ENCODE measurements around the gene SAMD13. TPM values are rescaled to one million over a fixed set of nuclear protein-coding genes. Genes with fewer than 3 reads are reported as not detected.

Gene SAMD13
- total RNA-seq, 2 experiments from 2014 or later = not detected

GRCh38 chr1:84291882-84292655, 9.4 kb upstream of the SAMD13 start:
- H3K9me3 ChIP-seq (ENCODE audit: control insufficient read depth in 1 of 2, insufficient read depth in 1 of 2, low read length in 2 of 2) = peaks cover 0 to 10% of the 10 kb centered on the region in 2 experiments
- Mint-ChIP-seq H3K36me3 (ENCODE audit: low read depth) (no peaks in the 10 kb centered on the region), H3K4me3 (no peak overlapping the region), H3K27me3 (peaks cover 5% of the 10 kb centered on the region), H3K27ac (no peak overlapping the region), H3K4me1 (ENCODE audit: low read depth) (no peaks in the 10 kb centered on the region), H3K9me3 (peaks cover 2% of the 10 kb centered on the region)
- ChIA-PET POLR2A (no interaction called here), CTCF (no interaction called here)
- no peaks in the 10 kb centered on the region for H3K4me1 ChIP-seq (ENCODE audit: insufficient read depth, low read length)
- no peak for TF ChIP-seq CTCF (IDR thresholded peaks at IDR 0.05)
- H3K36me3 ChIP-seq (ENCODE audit: insufficient read depth, low read length) = no peaks in the 10 kb centered on the region
- intact Hi-C loops (cut with DNase I, micrococcal nuclease) = loop anchor here in 1 of 2 experiments (10.0 kb wide), 1 partner anchor 643 kb away; no protein-coding TSS in a partner anchor
- H3K27ac ChIP-seq (ENCODE audit: low read depth in 1 of 2, low read length in 2 of 2) = no peak overlapping the region
- DNase-seq (no peak), ATAC-seq (ENCODE audit: poor library complexity) (no peak)
- H3K27me3 ChIP-seq (ENCODE audit: control insufficient read depth in 1 of 2, insufficient read depth in 2 of 2, low read length in 2 of 2) = peaks cover 0 to 4% of the 10 kb centered on the region in 2 experiments
- no peak overlapping the region for H3K4me3 ChIP-seq (ENCODE audit: low read length)

- Histone ChIP-seq H3K9me3 (ENCODE audit: control insufficient read depth in 1 of 2, insufficient read depth in 1 of 2, low read length in 2 of 2) (no peaks in the 10 kb centered on the region), H3K27ac (ENCODE audit: low read depth in 1 of 2, low read length in 2 of 2) (no peak overlapping the region), H3K4me3 (ENCODE audit: low read length) (no peak overlapping the region), H3K27me3 (ENCODE audit: control insufficient read depth in 1 of 2, insufficient read depth in 2 of 2, low read length in 2 of 2) (peaks cover 0 to 4% of the 10 kb centered on the region in 2 experiments), H3K4me1 (ENCODE audit: insufficient read depth, low read length) (peaks cover 12% of the 10 kb centered on the region), H3K36me3 (ENCODE audit: insufficient read depth, low read length) (no peaks in the 10 kb centered on the region)
- no peak for ATAC-seq (ENCODE audit: poor library complexity)
- Mint-ChIP-seq H3K9me3 (no peaks in the 10 kb centered on the region), H3K27me3 (peaks cover 5% of the 10 kb centered on the region), H3K4me3 (no peak overlapping the region), H3K4me1 (ENCODE audit: low read depth) (peaks cover 9% of the 10 kb centered on the region), H3K36me3 (ENCODE audit: low read depth) (no peaks in the 10 kb centered on the region), H3K27ac (no peak overlapping the region)
- TF ChIP-seq CTCF (IDR thresholded peaks at IDR 0.05) = no peak
- ChIA-PET CTCF (no interaction called here), POLR2A (no interaction called here)
- intact Hi-C loops (cut with DNase I, micrococcal nuclease) = loop anchor here in 1 of 2 experiments (10.0 kb wide), 1 partner anchor 641 kb away; no protein-coding TSS in a partner anchor
- no peak for DNase-seq
Measured at GRCh38 chr1:84293766-84294165, 7.7 kb upstream of the SAMD13 start.

- TF ChIP-seq CTCF (IDR thresholded peaks at IDR 0.05) = no peak
- H3K9me3 Mint-ChIP-seq = no peaks in the 10 kb centered on the region
- no peak overlapping the region for H3K4me3 Mint-ChIP-seq
- Histone ChIP-seq H3K36me3 (ENCODE audit: insufficient read depth, low read length) (no peaks in the 10 kb centered on the region), H3K27me3 (ENCODE audit: control insufficient read depth in 1 of 2, insufficient read depth in 2 of 2, low read length in 2 of 2) (peaks cover 0 to 9% of the 10 kb centered on the region in 2 experiments), H3K27ac (ENCODE audit: low read depth in 1 of 2, low read length in 2 of 2) (no peak overlapping the region), H3K9me3 (ENCODE audit: control insufficient read depth in 1 of 2, insufficient read depth in 1 of 2, low read length in 2 of 2) (no peaks in the 10 kb centered on the region), H3K4me3 (ENCODE audit: low read length) (no peak overlapping the region), H3K4me1 (ENCODE audit: insufficient read depth, low read length) (peaks cover 19% of the 10 kb centered on the region)
- intact Hi-C loops (cut with DNase I, micrococcal nuclease) = loop anchor here in 1 of 2 experiments (5.0 to 10.0 kb wide), 2 partner anchors 142 to 640 kb away; no protein-coding TSS in a partner anchor
- DNase-seq (no peak), ATAC-seq (ENCODE audit: poor library complexity) (no peak)
- ChIA-PET CTCF (no interaction called here), POLR2A (no interaction called here)
- H3K27ac Mint-ChIP-seq = no peak overlapping the region
- H3K4me1 Mint-ChIP-seq (ENCODE audit: low read depth) = peaks cover 17% of the 10 kb centered on the region
- H3K27me3 Mint-ChIP-seq = peaks cover 9% of the 10 kb centered on the region
- H3K36me3 Mint-ChIP-seq (ENCODE audit: low read depth) = no peaks in the 10 kb centered on the region
Measured at GRCh38 chr1:84294751-84295150, 6.8 kb upstream of the SAMD13 start.
